HG02678 (cell line): ENCODE measurements around the gene PPP1R13L.

Source experiments
- ATAC-seq: cut with Tn5 transposase; IDR thresholded peaks from one replicate; pipeline ENCODE4 v1.9.1; 2021; ENCODE audit warnings: mild to moderate bottlenecking, moderate library complexity; ENCODE audit not compliant: unreplicated experiment

The PPP1R13L gene

GRCh38 chr19:45370410-45371204 lies 34.3 kb downstream of the PPP1R13L start, which contains the start of gene ERCC2:
Gene ERCC2 (minus strand): TSS chr19:45370573. CDS start chr19:45370540, 33 bp downstream.
- peak; percentile 98 for ATAC-seq

- no peak for ATAC-seq
These were observed 36.0 kb downstream of the PPP1R13L start for GRCh38 chr19:45368737-45369340.

- no peak for ATAC-seq
These were observed 36.7 kb downstream of the PPP1R13L start for GRCh38 chr19:45368127-45368526.

- no peak for ATAC-seq
These were observed 40.2 kb downstream of the PPP1R13L start for GRCh38 chr19:45364696-45365095.

- no peak for ATAC-seq
These were observed 40.9 kb downstream of the PPP1R13L start for GRCh38 chr19:45363861-45364459.

GRCh38 chr19:45362291-45362690 lies 42.6 kb downstream of the PPP1R13L start:
- no peak for ATAC-seq

GRCh38 chr19:45361608-45362007 lies 43.3 kb downstream of the PPP1R13L start:
- ATAC-seq: no peak

GRCh38 chr19:45358213-45358792 lies 46.6 kb downstream of the PPP1R13L start:
- no peak for ATAC-seq

- ATAC-seq: no peak
These were observed 47.5 kb downstream of the PPP1R13L start for GRCh38 chr19:45357445-45357783.

GRCh38 chr19:45356760-45357444 lies 48.0 kb downstream of the PPP1R13L start:
- no peak for ATAC-seq

GRCh38 chr19:45355910-45356309 lies 49.0 kb downstream of the PPP1R13L start:
- no peak for ATAC-seq

- no peak for ATAC-seq
These were observed 49.5 kb downstream of the PPP1R13L start for GRCh38 chr19:45355402-45355801.

- ATAC-seq: no peak
These were observed 50.5 kb downstream of the PPP1R13L start for GRCh38 chr19:45354241-45354842.

- no peak for ATAC-seq
These were observed 51.7 kb downstream of the PPP1R13L start for GRCh38 chr19:45352914-45353796.

- ATAC-seq: no peak
These were observed 52.4 kb downstream of the PPP1R13L start for GRCh38 chr19:45352471-45352870.

GRCh38 chr19:45352062-45352461 lies 52.8 kb downstream of the PPP1R13L start:
- no peak for ATAC-seq

GRCh38 chr19:45351401-45351952 lies 53.4 kb downstream of the PPP1R13L start:
- no peak for ATAC-seq

- ATAC-seq: no peak
These were observed 54.3 kb downstream of the PPP1R13L start for GRCh38 chr19:45350477-45351058.

- no peak for ATAC-seq
These were observed 55.4 kb downstream of the PPP1R13L start for GRCh38 chr19:45349430-45349941.
